B cell (primary cell): Measurements from ENCODE around the gene EPB41L2.

Experiments
- EZH2 ChIP-seq: IDR thresholded peaks from 2 replicates; pipeline ENCODE4 v1.6.1; 2012; ENCODE audit warnings: borderline replicate concordance, low read depth, mild to moderate bottlenecking, moderate library complexity, low read length; ENCODE audit not compliant: insufficient read depth, poor library complexity, severe bottlenecking
- TF ChIP-seq, protein P1 (sequence below): fragments of 200-600 bp; IDR thresholded peaks from one replicate; pipeline ENCODE4 v1.8.0; 2022; ENCODE audit warnings: antibody characterized with exemption, mild to moderate bottlenecking

DNA sequence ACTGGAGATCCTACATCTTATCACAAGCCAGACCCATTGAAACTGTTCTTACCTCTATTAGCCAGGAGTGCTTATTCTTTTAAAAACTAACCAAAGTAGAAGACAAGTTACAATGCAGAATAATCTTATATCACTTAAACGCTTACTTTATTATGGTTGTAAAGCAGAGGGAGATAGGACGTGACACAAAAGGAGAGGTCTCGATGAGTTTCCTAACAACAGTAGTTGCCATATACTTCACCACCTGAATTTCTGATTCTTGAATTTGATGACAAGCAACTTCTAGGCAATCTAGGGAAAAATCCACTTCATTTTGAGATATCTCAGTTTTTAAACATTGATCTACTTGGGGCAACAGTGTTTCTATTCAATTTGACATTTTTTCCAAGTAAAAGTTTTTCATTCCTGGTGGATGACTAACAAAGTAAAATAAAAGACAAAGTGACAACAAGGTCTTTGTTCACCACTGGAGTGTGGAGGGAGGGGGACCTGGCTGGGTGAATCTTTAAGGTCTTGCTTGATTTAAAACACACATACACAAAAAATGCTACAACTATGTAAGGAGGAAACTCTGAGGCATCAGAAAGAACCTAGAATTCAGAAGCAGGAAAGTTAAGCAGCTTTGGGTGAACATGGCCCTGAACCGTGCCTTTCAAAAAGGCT, 125.0 kb downstream of the EPB41L2 start:
- TF ChIP-seq, protein P1, sequence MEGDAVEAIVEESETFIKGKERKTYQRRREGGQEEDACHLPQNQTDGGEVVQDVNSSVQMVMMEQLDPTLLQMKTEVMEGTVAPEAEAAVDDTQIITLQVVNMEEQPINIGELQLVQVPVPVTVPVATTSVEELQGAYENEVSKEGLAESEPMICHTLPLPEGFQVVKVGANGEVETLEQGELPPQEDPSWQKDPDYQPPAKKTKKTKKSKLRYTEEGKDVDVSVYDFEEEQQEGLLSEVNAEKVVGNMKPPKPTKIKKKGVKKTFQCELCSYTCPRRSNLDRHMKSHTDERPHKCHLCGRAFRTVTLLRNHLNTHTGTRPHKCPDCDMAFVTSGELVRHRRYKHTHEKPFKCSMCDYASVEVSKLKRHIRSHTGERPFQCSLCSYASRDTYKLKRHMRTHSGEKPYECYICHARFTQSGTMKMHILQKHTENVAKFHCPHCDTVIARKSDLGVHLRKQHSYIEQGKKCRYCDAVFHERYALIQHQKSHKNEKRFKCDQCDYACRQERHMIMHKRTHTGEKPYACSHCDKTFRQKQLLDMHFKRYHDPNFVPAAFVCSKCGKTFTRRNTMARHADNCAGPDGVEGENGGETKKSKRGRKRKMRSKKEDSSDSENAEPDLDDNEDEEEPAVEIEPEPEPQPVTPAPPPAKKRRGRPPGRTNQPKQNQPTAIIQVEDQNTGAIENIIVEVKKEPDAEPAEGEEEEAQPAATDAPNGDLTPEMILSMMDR, result no peak
- no peak for TF ChIP-seq EZH2
